NB4 (cell line): Measurements from ENCODE around the gene NID2.

Experiments used
- POLR2A ChIP-seq: IDR thresholded peaks from 2 replicates; pipeline ENCODE4 v1.6.1; 2011; ENCODE audit warnings: mild to moderate bottlenecking; ENCODE audit not compliant: insufficient read length; ENCODE audit errors: extremely low read depth
- TF ChIP-seq, protein P1 (sequence below): IDR thresholded peaks from one replicate; pipeline ENCODE4 v1.5.1; 2012; ENCODE audit warnings: low read depth, low read length

DNA sequence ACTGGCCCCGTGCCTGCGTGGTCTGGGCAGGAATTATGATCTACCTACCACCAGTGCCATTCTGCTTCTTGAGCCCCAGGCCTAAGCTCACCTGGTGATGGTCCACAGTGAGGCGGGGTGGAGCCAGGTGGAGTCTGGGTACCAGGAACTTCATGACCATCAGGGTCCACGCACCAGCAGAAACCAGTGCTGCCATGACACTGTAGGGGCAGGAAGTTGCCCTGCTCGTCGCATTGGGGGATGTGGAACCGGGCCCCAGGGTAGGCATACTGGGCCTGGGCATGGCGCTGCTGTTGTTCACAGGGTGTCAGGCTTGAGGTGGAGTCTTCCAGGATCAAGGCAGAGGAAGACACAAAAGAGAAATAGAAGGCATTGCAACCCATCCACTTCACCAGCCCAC, 49.9 kb downstream of the NID2 start:
- TF ChIP-seq, protein P1, sequence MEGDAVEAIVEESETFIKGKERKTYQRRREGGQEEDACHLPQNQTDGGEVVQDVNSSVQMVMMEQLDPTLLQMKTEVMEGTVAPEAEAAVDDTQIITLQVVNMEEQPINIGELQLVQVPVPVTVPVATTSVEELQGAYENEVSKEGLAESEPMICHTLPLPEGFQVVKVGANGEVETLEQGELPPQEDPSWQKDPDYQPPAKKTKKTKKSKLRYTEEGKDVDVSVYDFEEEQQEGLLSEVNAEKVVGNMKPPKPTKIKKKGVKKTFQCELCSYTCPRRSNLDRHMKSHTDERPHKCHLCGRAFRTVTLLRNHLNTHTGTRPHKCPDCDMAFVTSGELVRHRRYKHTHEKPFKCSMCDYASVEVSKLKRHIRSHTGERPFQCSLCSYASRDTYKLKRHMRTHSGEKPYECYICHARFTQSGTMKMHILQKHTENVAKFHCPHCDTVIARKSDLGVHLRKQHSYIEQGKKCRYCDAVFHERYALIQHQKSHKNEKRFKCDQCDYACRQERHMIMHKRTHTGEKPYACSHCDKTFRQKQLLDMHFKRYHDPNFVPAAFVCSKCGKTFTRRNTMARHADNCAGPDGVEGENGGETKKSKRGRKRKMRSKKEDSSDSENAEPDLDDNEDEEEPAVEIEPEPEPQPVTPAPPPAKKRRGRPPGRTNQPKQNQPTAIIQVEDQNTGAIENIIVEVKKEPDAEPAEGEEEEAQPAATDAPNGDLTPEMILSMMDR, result no peak
- no peak for TF ChIP-seq POLR2A
